ENCODE measurements around the gene ULK4.

The ULK4 gene

DNA sequence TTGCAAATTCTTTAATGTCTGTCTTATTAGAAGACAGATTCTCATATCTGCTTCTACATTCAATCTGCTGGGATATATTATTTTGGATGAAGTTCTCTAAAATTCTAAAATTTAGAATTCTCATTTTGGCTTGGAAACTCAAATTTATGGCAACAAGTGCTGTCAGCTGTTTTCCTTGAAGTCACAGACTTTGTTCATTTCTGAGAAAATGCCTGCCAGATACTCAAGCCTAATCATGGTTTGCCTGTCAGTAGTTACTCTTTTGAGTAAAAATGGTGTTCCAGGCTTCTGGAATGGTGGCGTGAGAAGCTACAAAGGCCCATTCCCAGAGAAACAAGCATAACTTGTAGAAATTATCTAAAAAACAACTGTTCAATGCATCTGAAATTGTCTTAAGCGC lies 646.8 kb downstream of the ULK4 start:
- POLR2A ChIA-PET, result no interaction called here
- DNase-seq (ENCODE audit: extremely low spot score), result no peak
- TF ChIP-seq ARNT (IDR thresholded peaks at IDR 0.05), result no peak
- CTCF ChIA-PET, result no interaction called here

DNA sequence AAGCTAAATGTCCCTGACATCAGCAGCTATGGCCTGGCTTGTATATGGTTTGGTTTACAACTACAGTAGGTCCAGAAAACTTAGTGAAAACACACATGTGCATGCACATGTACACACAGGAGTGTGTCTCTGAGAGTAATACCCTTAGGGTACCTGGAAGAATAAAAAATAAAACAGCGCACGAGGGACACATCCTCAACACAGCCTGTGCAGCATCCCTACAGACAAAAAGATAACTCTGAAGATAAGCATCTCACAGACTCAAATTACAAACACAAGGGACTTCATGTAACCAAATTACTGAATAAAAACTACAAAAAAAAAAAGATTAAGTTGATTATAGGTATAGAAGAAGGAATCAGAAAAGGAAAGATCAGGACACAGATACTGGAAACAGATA lies 653.8 kb downstream of the ULK4 start:
- no peak for TF ChIP-seq NFRKB (IDR thresholded peaks at IDR 0.05)
- no peak for TF ChIP-seq FOXK2 (IDR thresholded peaks at IDR 0.05)
- no peak for TF ChIP-seq SUZ12 (IDR thresholded peaks at IDR 0.05)
- no peak for DNase-seq (ENCODE audit: extremely low spot score)
- ChIA-PET POLR2A (no interaction called here), CTCF (interaction anchor here (0.5 kb wide), 1 partner anchor 110 kb away, joined by 7 read pairs; no protein-coding TSS in a partner anchor)

DNA sequence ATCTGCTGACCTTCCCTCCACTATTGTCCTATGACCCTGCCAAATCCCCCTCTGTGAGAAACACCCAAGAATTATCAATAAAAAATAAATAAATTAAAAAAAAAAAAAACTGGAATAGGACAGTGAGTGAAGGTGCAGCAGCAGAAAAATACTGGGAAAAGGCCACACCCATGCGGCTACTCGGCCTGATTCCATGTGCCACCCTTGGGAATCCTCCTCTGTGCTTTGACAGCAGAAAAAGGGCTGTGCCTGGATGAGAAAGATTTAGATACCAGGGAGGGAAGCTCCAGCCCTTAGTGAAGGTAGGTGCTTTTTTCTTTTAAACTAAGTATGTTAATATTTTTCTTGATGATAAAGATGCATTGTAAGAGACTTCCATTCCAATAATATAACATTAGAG lies 654.8 kb downstream of the ULK4 start:
- CTCF ChIA-PET, result no interaction called here
- DNase-seq (ENCODE audit: extremely low spot score), result no peak
- no peak for TF ChIP-seq BHLHE40 (IDR thresholded peaks at IDR 0.05; ENCODE audit: borderline replicate concordance)
- no peak for TF ChIP-seq TARDBP (IDR thresholded peaks at IDR 0.05)
- TF ChIP-seq FOXM1 (IDR thresholded peaks at IDR 0.05; ENCODE audit: borderline replicate concordance), result no peak
- TF ChIP-seq LEF1 (IDR thresholded peaks at IDR 0.05; ENCODE audit: borderline replicate concordance), result no peak
- TF ChIP-seq ARNT (IDR thresholded peaks at IDR 0.05), result no peak
- no peak for TF ChIP-seq SP1 (IDR thresholded peaks at IDR 0.05)
- no peak for TF ChIP-seq NFRKB (IDR thresholded peaks at IDR 0.05)
- no peak for TF ChIP-seq FOXA1 (IDR thresholded peaks at IDR 0.05)
- no peak for TF ChIP-seq HDGF (IDR thresholded peaks at IDR 0.05; ENCODE audit: borderline replicate concordance)
- POLR2A ChIA-PET, result no interaction called here

DNA sequence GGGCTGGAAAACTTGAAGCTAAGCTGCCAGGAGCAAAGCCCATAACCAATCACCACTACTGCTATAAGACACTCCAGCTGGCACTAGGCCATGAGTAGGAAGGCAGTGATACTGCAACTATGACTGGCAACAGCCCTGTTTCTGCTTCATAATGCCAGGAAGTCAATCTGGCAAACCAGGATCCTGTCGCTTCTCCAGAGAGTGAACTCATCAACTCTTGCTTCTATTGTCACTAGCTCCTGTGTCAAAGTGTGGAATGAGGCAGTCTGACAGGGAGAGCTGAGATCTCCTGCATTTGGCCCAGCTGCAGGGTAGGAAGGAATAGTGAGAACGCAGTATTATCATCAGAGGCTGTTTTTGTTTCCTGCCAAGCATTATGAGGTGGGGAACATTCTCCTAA lies 657.3 kb downstream of the ULK4 start:
- TF ChIP-seq SP1 (IDR thresholded peaks at IDR 0.05), result no peak
- no peak for TF ChIP-seq ZNF384 (IDR thresholded peaks at IDR 0.05)
- no peak for TF ChIP-seq ELF4 (IDR thresholded peaks at IDR 0.05)
- no peak for TF ChIP-seq CTBP1 (IDR thresholded peaks at IDR 0.05; ENCODE audit: borderline replicate concordance)
- no peak for TF ChIP-seq TARDBP (IDR thresholded peaks at IDR 0.05)
- TF ChIP-seq LEF1 (IDR thresholded peaks at IDR 0.05; ENCODE audit: borderline replicate concordance), result no peak
- TF ChIP-seq ARNT (IDR thresholded peaks at IDR 0.05), result no peak
- no peak for TF ChIP-seq BHLHE40 (IDR thresholded peaks at IDR 0.05; ENCODE audit: borderline replicate concordance)
- no peak for TF ChIP-seq FOXA1 (IDR thresholded peaks at IDR 0.05)
- no peak for TF ChIP-seq HDGF (IDR thresholded peaks at IDR 0.05; ENCODE audit: borderline replicate concordance)
- TF ChIP-seq L3MBTL2 (conservative IDR thresholded peaks at IDR 0.05), result no peak
- CTCF ChIA-PET, result no interaction called here

DNA sequence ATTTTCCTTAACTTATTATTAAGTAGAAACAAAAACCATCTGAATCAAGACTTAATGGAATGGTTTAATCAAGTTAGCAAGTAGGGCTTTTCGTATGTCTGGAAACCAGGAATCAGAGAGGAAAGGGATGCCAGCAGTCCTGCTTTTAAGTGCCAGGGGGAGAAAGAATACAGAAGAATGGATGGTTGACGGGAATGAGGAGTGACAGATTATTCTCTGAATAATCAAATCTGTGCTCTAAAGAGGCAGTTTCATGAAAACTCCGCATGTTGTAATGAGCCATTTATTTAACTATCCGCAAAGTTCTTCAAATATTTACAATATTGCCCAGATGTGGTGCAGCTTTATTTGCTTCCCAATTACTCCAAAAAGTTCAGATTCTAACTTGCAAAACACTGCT lies 659.6 kb downstream of the ULK4 start:
- DNase-seq (ENCODE audit: extremely low spot score), result no peak
- TF ChIP-seq FOXA1 (IDR thresholded peaks at IDR 0.05), result no peak
- TF ChIP-seq FOXK2 (IDR thresholded peaks at IDR 0.05), result no peak
- TF ChIP-seq TARDBP (IDR thresholded peaks at IDR 0.05), result no peak
- no peak for TF ChIP-seq BHLHE40 (IDR thresholded peaks at IDR 0.05; ENCODE audit: borderline replicate concordance)
- no peak for TF ChIP-seq LEF1 (IDR thresholded peaks at IDR 0.05; ENCODE audit: borderline replicate concordance)
- ChIA-PET POLR2A (no interaction called here), CTCF (no interaction called here)

More for the DNA sequence above, 657.3 kb downstream of the ULK4 start:
- POLR2A ChIA-PET, result no interaction called here
- DNase-seq (ENCODE audit: extremely low spot score), result no peak

DNA sequence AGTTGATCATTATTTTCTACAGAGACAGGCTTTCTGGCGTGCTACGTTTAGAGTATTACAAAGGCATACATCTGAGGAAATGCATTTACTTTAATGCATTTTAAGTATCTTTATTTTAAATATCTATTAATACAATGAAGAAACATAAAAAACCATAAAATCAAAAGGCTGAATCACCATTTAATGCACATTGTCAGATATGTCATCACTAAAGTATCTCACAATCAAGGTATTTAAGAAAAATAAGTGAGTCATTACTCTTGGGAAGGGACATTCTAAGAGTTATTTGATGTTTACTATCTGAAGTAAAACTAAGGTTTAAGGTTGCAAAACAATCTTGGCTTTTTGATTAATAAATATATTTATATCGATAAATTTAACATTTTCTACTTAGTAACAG lies 660.4 kb downstream of the ULK4 start:
- ChIA-PET POLR2A (no interaction called here), CTCF (no interaction called here)
- no peak for TF ChIP-seq NFRKB (IDR thresholded peaks at IDR 0.05)
- no peak for TF ChIP-seq CTBP1 (IDR thresholded peaks at IDR 0.05; ENCODE audit: borderline replicate concordance)
- TF ChIP-seq SP1 (IDR thresholded peaks at IDR 0.05), result no peak
- no peak for TF ChIP-seq BHLHE40 (IDR thresholded peaks at IDR 0.05; ENCODE audit: borderline replicate concordance)
- no peak for TF ChIP-seq FOXK2 (IDR thresholded peaks at IDR 0.05)
- TF ChIP-seq FOXA1 (IDR thresholded peaks at IDR 0.05), result no peak
- no peak for TF ChIP-seq ARNT (IDR thresholded peaks at IDR 0.05)
- TF ChIP-seq LEF1 (IDR thresholded peaks at IDR 0.05; ENCODE audit: borderline replicate concordance), result no peak
- no peak for TF ChIP-seq HDGF (IDR thresholded peaks at IDR 0.05; ENCODE audit: borderline replicate concordance)
- TF ChIP-seq, protein P1, sequence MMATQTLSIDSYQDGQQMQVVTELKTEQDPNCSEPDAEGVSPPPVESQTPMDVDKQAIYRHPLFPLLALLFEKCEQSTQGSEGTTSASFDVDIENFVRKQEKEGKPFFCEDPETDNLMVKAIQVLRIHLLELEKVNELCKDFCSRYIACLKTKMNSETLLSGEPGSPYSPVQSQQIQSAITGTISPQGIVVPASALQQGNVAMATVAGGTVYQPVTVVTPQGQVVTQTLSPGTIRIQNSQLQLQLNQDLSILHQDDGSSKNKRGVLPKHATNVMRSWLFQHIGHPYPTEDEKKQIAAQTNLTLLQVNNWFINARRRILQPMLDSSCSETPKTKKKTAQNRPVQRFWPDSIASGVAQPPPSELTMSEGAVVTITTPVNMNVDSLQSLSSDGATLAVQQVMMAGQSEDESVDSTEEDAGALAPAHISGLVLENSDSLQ (IDR thresholded peaks at IDR 0.05), result no peak
- TF ChIP-seq SUZ12 (IDR thresholded peaks at IDR 0.05), result no peak
- no peak for TF ChIP-seq ZNF384 (IDR thresholded peaks at IDR 0.05)
- DNase-seq (ENCODE audit: extremely low spot score), result no peak

DNA sequence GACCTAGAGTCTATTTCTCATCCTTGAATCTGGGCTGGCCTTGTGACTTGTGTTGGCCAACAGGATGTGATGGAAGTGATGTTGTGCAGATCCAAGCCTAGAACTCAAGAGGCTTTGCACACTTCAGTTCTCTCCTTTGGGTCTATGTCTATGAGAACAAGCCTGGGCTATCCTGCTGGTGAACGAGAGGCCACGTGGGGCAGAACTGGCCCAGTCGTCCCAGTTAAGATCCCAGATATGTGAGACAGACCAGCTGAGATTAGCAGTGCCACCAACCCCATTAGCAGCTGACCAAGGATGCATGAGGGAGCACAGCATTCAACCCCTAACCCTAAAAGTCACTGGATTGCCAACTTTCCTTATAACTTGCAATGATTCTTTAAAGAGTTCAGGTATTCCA lies 662.9 kb downstream of the ULK4 start:
- no peak for DNase-seq (ENCODE audit: extremely low spot score)
- ChIA-PET POLR2A (no interaction called here), CTCF (no interaction called here)
- TF ChIP-seq L3MBTL2 (conservative IDR thresholded peaks at IDR 0.05) (no peak), HDGF (IDR thresholded peaks at IDR 0.05; ENCODE audit: borderline replicate concordance) (no peak), ZNF384 (IDR thresholded peaks at IDR 0.05) (no peak), NFRKB (IDR thresholded peaks at IDR 0.05) (no peak), SP1 (IDR thresholded peaks at IDR 0.05) (no peak), FOXK2 (IDR thresholded peaks at IDR 0.05) (no peak), BHLHE40 (IDR thresholded peaks at IDR 0.05; ENCODE audit: borderline replicate concordance) (no peak), FOXA1 (IDR thresholded peaks at IDR 0.05) (no peak), ELF4 (IDR thresholded peaks at IDR 0.05) (no peak), TARDBP (IDR thresholded peaks at IDR 0.05) (no peak), FOXM1 (IDR thresholded peaks at IDR 0.05; ENCODE audit: borderline replicate concordance) (no peak), LEF1 (IDR thresholded peaks at IDR 0.05; ENCODE audit: borderline replicate concordance) (no peak), SUZ12 (IDR thresholded peaks at IDR 0.05) (no peak)
- TF ChIP-seq, protein P1 (IDR thresholded peaks at IDR 0.05), result no peak

DNA sequence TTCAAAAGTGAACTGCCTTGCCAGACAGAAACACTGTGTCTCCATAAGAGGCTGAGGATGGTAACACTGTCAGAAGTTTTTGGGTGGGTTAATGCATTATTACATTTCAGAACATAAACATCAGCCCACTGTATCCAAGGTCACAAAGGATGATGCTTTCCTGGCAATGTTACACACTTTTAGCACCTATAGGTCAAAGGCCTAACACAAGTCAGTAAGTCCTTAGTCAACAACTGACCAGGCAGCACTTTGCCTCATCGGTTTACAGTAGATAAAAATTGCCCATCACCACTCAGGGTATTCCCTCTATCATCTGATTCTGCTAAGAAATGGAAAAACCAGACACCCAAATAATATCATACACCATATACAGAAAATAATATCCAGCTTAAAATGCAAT lies 664.2 kb downstream of the ULK4 start:
- ChIA-PET POLR2A (no interaction called here), CTCF (no interaction called here)
- TF ChIP-seq NFRKB (IDR thresholded peaks at IDR 0.05), result no peak
- TF ChIP-seq L3MBTL2 (conservative IDR thresholded peaks at IDR 0.05), result no peak
- DNase-seq (ENCODE audit: extremely low spot score), result no peak
